Heart left ventricle (tissue), 16 donors: Measurements from ENCODE around the gene OSCP1. TPM values are rescaled to one million over a fixed set of nuclear protein-coding genes. Genes with fewer than 3 reads are reported as not detected.

Source experiments
- ATAC-seq, 4 donors: fragments of 200-7000 bp; cut with Tn5 transposase; one replicate each; pipeline ENCODE4 v1.9.1; 2020 to 2022; ENCODE audit warnings: moderate library complexity in 4 of 4, mild to moderate bottlenecking in 3 of 4, moderate number of reproducible peaks in 1 of 4
- DNase-seq, 5 donors: peaks; one replicate each; pipeline ENCODE4 v3.0.0-alpha.2; 2020
- H3K27ac ChIP-seq, 12 donors: fragments of 200-600 bp; sonication (generic) in 4 of 12; one replicate each; pipeline versions ENCODE4 v1.5.0 to v1.8.0; 2016 to 2022; ENCODE audit warnings: mild to moderate bottlenecking in 2 of 12
- H3K27me3 ChIP-seq, 9 donors: fragments of 200-600 bp; sonication (generic) in 2 of 9; one replicate each; pipeline versions ENCODE4 v1.5.1 to v1.8.0; 2016 to 2022; ENCODE audit warnings: mild to moderate bottlenecking in 3 of 9
- H3K36me3 ChIP-seq, 9 donors: fragments of 200-600 bp; sonication (generic) in 2 of 9; one replicate each; pipeline versions ENCODE4 v1.5.0 to v1.8.0; 2018 to 2022; ENCODE audit warnings: mild to moderate bottlenecking in 2 of 9
- H3K4me1 ChIP-seq, 12 donors: fragments of 200-600 bp; sonication (generic) in 4 of 12; one replicate each; pipeline versions ENCODE4 v1.5.0 to v1.8.0; 2016 to 2022; ENCODE audit warnings: mild to moderate bottlenecking in 3 of 12
- H3K4me3 ChIP-seq, 12 donors: fragments of 200-600 bp; sonication (generic) in 4 of 12; one replicate each; pipeline versions ENCODE4 v1.5.0 to v1.8.0; 2017 to 2022; ENCODE audit warnings: mild to moderate bottlenecking in 9 of 12, moderate library complexity in 4 of 12
- H3K9me3 ChIP-seq, 12 donors: fragments of 200-600 bp; sonication (generic) in 4 of 12; one replicate each; pipeline versions ENCODE4 v1.5.0 to v1.8.0; 2016 to 2022; ENCODE audit warnings: mild to moderate bottlenecking in 1 of 12
- POLR2A ChIP-seq, 2 donors: fragments of 450-650 bp; IDR thresholded peaks; one replicate each; pipeline ENCODE4 v1.6.1; 2017; ENCODE audit warnings: antibody characterized with exemption in 2 of 2, mild to moderate bottlenecking in 2 of 2, moderate library complexity in 2 of 2
- WGBS, 4 donors: extraction: QIAGEN DNeasy Blood & Tissue Kit in 2 of 4; methylation state at CpG; one replicate each; pipeline versions ENCODE4 v1.1.5 to v1.1.7; 2013 to 2018; 5-methylcytosine and 5-hydroxymethylcytosine counted together
- intact Hi-C, 10 donors: fragments of 100-400 bp; cut with DNase I; formaldehyde crosslinking; loops; one replicate each; pipeline versions ENCODE4 v1.11.1 to v1.14.2; 2022
- polyA plus RNA-seq, 2 donors: library from polyadenylated mRNA; stranded (reverse); fragments of 200-250 nt; gene quantifications; one replicate each; pipeline ENCODE4 v1.2.3, GENCODE V29; 2013
- total RNA-seq, 9 donors: library from RNA; depleted of rRNA in 2 of 9; stranded (reverse); fragments of >200 nt in 2 of 9; fragmentation: NEBNext Ultra II Directional in 3 of 9; extraction: Animal tissue kit (Norgen Biotek cat#: 25700) in 3 of 9; gene quantifications; one replicate each; pipeline versions ENCODE4 v1.1.0 to v1.2.4, GENCODE V29; 2016 to 2023
- TF ChIP-seq, protein P1 (sequence below), 12 donors: fragments of 200-600 bp; sonication (generic) in 4 of 12; IDR thresholded peaks; one replicate each; pipeline versions ENCODE4 v1.5.0 to v1.8.0; 2018 to 2022; ENCODE audit warnings: antibody characterized with exemption in 12 of 12, mild to moderate bottlenecking in 5 of 12
- donor health status: ischemic (EF 13 %, LVEDD 7.1; RV severe dilation, severe dysfunction).
- donor health status: healthy with polysubstance abuse.
- donor health status: DM: no; HTN: yes; CAD: no.
- donor health status: DM: no; HTN: no; CAD: no.
- donor health status: ischemic (EF 25% LVEDD 6.9; RV normal size, moderate dysfunction).
- donor health status: ischemic (EF 25% LVEDD 5.7; RV mildly dilated, moderate dysfunction).
- donor health status: healthy.
- donor health status: DM: yes; HTN: yes; CAD: no.
- donor health status: ischemic (EF 35%, LVEDD 5.7; RV mildly dilated, moderate dysfunction).
- donor health status: nonischemic (EF 11% LVEDD 7.7; RV severe dilation, severe dysfunction).
- donor health status: DM: yes; HTN: yes; CAD: no.
- donor health status: PGD.
- donor health status: ischemic (EF 29% LVEDD 5.4; RV normal size, mild dysfunction).
- donor health status: nonischemic (EF 23%, LVEDD 6.1; RV moderate dilation, normal function).

The OSCP1 gene
- total and polyA plus RNA-seq, 11 donors, result 3.8 to 11.5 (median 6.0) TPM

GRCh38 chr1:36471830-36472641 lies 21.8 kb upstream of the OSCP1 start:
- DNase-seq, result no peak
- Histone ChIP-seq H3K4me1 (no peaks in the 10 kb centered on the region), H3K36me3 (no peaks in the 10 kb centered on the region), H3K4me3 (no peak overlapping the region), H3K9me3 (no peaks in the 10 kb centered on the region), H3K27ac (no peak overlapping the region), H3K27me3 (peaks cover 0 to 5% (median 0%) of the 10 kb centered on the region in 9 donors)
- ATAC-seq, result no peak
- intact Hi-C loops, result no loop called here
- TF ChIP-seq POLR2A (IDR thresholded peaks at IDR 0.05), result no peak
- TF ChIP-seq, protein P1, sequence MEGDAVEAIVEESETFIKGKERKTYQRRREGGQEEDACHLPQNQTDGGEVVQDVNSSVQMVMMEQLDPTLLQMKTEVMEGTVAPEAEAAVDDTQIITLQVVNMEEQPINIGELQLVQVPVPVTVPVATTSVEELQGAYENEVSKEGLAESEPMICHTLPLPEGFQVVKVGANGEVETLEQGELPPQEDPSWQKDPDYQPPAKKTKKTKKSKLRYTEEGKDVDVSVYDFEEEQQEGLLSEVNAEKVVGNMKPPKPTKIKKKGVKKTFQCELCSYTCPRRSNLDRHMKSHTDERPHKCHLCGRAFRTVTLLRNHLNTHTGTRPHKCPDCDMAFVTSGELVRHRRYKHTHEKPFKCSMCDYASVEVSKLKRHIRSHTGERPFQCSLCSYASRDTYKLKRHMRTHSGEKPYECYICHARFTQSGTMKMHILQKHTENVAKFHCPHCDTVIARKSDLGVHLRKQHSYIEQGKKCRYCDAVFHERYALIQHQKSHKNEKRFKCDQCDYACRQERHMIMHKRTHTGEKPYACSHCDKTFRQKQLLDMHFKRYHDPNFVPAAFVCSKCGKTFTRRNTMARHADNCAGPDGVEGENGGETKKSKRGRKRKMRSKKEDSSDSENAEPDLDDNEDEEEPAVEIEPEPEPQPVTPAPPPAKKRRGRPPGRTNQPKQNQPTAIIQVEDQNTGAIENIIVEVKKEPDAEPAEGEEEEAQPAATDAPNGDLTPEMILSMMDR (IDR thresholded peaks at IDR 0.05), result no peak
- WGBS, 4 donors, result 69 to 75% (median 73%) methylated on average over 15 to 22 of the region's 22 CpGs

GRCh38 chr1:36469163-36469562 lies 18.9 kb upstream of the OSCP1 start:
- DNase-seq (no peak), ATAC-seq (no peak)
- Histone ChIP-seq H3K27ac (no peak overlapping the region), H3K36me3 (no peaks in the 10 kb centered on the region), H3K4me3 (no peak overlapping the region), H3K4me1 (peaks cover 0 to 8% (median 4%) of the 10 kb centered on the region in 12 donors), H3K9me3 (no peaks in the 10 kb centered on the region), H3K27me3 (no peaks in the 10 kb centered on the region)
- intact Hi-C loops, result no loop called here
- TF ChIP-seq, protein P1 (IDR thresholded peaks at IDR 0.05), result no peak
- no peak for TF ChIP-seq POLR2A (IDR thresholded peaks at IDR 0.05)
- 57 to 91% (median 81%) methylated on average over 2 of the region's 2 CpGs for WGBS, 4 donors

DNA sequence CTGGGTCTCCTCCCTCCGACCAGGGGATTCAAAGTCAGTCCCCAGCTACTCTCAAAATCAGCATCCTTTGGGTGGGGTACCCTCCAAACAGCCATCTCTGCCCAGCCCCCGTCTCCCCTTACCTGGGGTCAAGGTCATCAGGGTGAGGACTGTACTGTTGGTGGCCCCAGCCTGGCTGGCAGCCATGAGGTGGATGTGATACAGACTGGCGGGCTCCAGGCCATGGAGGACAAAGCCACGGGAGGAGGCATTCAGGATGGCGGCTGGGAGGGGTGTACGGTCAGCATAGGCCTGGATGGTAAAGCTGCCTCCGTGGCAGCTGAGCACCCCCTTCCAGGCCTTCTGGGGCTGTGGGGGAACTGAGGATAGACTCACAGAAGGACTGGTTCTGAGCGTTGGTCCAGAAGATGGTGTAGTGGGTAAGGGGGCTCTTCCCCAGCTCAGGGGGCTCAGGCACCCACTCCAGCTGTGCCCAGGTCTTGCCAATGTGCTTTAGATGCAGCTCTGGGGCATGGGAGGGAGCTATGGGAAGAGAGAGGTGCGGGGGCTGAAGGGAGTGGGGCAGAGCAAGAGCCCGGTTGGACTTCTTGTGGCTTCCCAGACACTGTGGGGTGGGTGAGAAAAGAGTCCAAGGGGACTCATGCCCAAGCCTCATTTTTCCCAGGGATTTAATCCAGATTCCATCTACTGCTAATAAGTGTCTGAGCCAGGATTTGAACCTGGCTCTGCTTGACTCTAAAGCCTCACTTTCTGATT lies 17.6 kb upstream of the OSCP1 start:
- 85 to 90% (median 89%) methylated on average over 7 to 10 of the region's 10 CpGs for WGBS, 4 donors
- intact Hi-C loops, result no loop called here
- DNase-seq, result peak in 1 of 5 donors; percentile 59

More for the DNA sequence above, 17.6 kb upstream of the OSCP1 start:
- no peak for ATAC-seq
- Histone ChIP-seq H3K9me3 (no peaks in the 10 kb centered on the region), H3K27me3 (no peaks in the 10 kb centered on the region), H3K4me1 (peaks cover 4 to 17% (median 11%) of the 10 kb centered on the region in 12 donors), H3K4me3 (no peak overlapping the region), H3K36me3 (no peaks in the 10 kb centered on the region), H3K27ac (no peak overlapping the region)
- TF ChIP-seq, protein P1 (IDR thresholded peaks at IDR 0.05), result no peak
- TF ChIP-seq POLR2A (IDR thresholded peaks at IDR 0.05), result no peak
